Type B pancreatic cell (in vitro differentiated cells): ENCODE results near the gene CD93. TPM values are rescaled to one million over a fixed set of nuclear protein-coding genes. Genes with fewer than 3 reads are reported as not detected.

Experiments
- DNase-seq: peaks from one replicate; pipeline ENCODE4 v3.0.0; 2021; ENCODE audit warnings: mixed read lengths; ENCODE audit not compliant: unreplicated experiment; ENCODE audit errors: extremely low spot score
- H3K27ac Mint-ChIP-seq: 2 replicates; pipeline ENCODE4 v1.8.0; 2021; ENCODE audit warnings: mild to moderate bottlenecking, mixed read lengths
- H3K27me3 Mint-ChIP-seq: 2 replicates; pipeline ENCODE4 v1.8.0; 2021; ENCODE audit warnings: mixed read lengths
- H3K36me3 Mint-ChIP-seq: 2 replicates; pipeline ENCODE4 v1.8.0; 2021; ENCODE audit warnings: mixed read lengths
- H3K4me1 Mint-ChIP-seq: one replicate; pipeline ENCODE4 v1.8.0; 2021; ENCODE audit warnings: mixed read lengths; ENCODE audit not compliant: unreplicated experiment
- H3K4me3 Mint-ChIP-seq: 2 replicates; pipeline ENCODE4 v1.8.0; 2021; ENCODE audit warnings: mild to moderate bottlenecking, mixed read lengths
- H3K9me3 Mint-ChIP-seq: 2 replicates; pipeline ENCODE4 v1.8.0; 2021; ENCODE audit warnings: mixed read lengths
- CTCF ChIP-seq: fragments of 200-600 bp; sonication (generic); conservative IDR thresholded peaks from 2 replicates; pipeline ENCODE4 v1.5.0; 2021; ENCODE audit warnings: antibody characterized with exemption, mild to moderate bottlenecking
- total RNA-seq: library from RNA; stranded (reverse); gene quantifications from 2 replicates; pipeline ENCODE4 v1.2.1, GENCODE V29; 2021; ENCODE audit warnings: low replicate concordance

The CD93 gene
- total RNA-seq, 1 donor from 2014 or later: 0.05 TPM

GRCh38 chr20:23072892-23073586, 13.1 kb downstream of the CD93 start:
- TF ChIP-seq CTCF: no peak
- Mint-ChIP-seq H3K4me3 (no peak overlapping the region), H3K36me3 (no peaks in the 10 kb centered on the region), H3K9me3 (no peaks in the 10 kb centered on the region), H3K27me3 (peaks cover 12% of the 10 kb centered on the region), H3K4me1 (peaks cover 9% of the 10 kb centered on the region), H3K27ac (no peak overlapping the region)
- no peak for DNase-seq

- Mint-ChIP-seq H3K27me3 (peaks cover 9% of the 10 kb centered on the region), H3K27ac (no peak overlapping the region), H3K4me3 (no peak overlapping the region), H3K36me3 (no peaks in the 10 kb centered on the region), H3K4me1 (peaks cover 9% of the 10 kb centered on the region), H3K9me3 (no peaks in the 10 kb centered on the region)
- DNase-seq: no peak
- TF ChIP-seq CTCF: no peak
These were observed 14.1 kb downstream of the CD93 start for GRCh38 chr20:23071996-23072395.

GRCh38 chr20:23071398-23071797, 14.7 kb downstream of the CD93 start:
- H3K27ac Mint-ChIP-seq: no peak overlapping the region
- H3K9me3 Mint-ChIP-seq: no peaks in the 10 kb centered on the region
- DNase-seq: no peak
- H3K4me1 Mint-ChIP-seq: peaks cover 15% of the 10 kb centered on the region
- no peaks in the 10 kb centered on the region for H3K36me3 Mint-ChIP-seq
- TF ChIP-seq CTCF: no peak
- H3K4me3 Mint-ChIP-seq: no peak overlapping the region
- peaks cover 6% of the 10 kb centered on the region for H3K27me3 Mint-ChIP-seq

DNA sequence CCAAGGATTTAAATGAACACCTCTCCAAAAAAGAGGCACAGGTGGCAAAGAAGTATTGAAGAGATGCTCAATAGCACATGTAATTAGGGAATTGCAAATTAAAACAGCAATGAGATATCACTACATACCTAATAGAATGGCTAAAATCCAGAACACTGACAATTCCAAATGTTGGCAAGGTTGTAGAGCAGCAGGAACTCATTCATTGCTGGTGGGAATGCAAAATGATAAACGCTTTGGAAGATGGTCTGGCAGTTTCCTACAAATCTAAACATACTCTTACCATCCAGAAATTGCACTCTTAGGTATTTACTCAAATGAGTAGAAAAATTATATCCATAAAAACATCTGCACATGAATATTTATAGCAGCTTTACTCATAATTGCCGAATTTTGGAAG, 17.0 kb downstream of the CD93 start:
- Mint-ChIP-seq H3K9me3 (no peaks in the 10 kb centered on the region), H3K27me3 (peaks cover 6% of the 10 kb centered on the region), H3K27ac (no peak overlapping the region), H3K36me3 (no peaks in the 10 kb centered on the region), H3K4me3 (no peak overlapping the region), H3K4me1 (peaks cover 24% of the 10 kb centered on the region)
- no peak for TF ChIP-seq CTCF
- no peak for DNase-seq

- Mint-ChIP-seq H3K4me1 (peaks cover 24% of the 10 kb centered on the region), H3K9me3 (no peaks in the 10 kb centered on the region), H3K27me3 (peaks cover 6% of the 10 kb centered on the region), H3K4me3 (no peak overlapping the region), H3K27ac (no peak overlapping the region), H3K36me3 (no peaks in the 10 kb centered on the region)
- TF ChIP-seq CTCF: no peak
- DNase-seq: no peak
These were observed 17.8 kb downstream of the CD93 start for GRCh38 chr20:23068283-23068682.
